ENCODE measurements around the gene CLSTN1. TPM values are rescaled to one million over a fixed set of nuclear protein-coding genes. Genes with fewer than 3 reads are reported as not detected.
A peak's percentile ranks its signal among the peaks of the same experiment; 100 is the strongest.

The CLSTN1 gene
- total and polyA plus RNA-seq, 4 donors = 3.1 to 13.4 (median 8.8) TPM

DNA sequence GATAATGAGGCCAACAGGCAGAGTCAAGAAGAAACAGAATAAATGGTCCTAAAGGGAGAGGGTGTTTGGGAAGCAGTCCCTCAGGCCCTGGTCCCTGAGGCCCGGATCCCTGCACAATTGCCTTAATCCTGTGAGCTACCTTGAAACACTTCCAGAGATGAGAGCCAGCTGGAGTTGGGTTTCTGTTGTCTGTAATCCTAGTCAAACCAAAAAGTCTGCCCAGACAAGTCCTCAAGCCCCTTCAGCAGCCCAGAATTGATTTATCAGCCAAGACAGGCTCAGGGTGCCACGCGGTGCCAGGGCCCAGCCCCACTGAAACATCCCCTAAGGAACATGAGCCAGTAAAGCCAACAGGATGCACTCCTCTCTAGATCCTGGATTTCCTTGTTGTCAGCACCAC, 16.4 kb upstream of the CLSTN1 start:
- H3K9ac ChIP-seq (ENCODE audit: low read depth in 1 of 2, low read length in 2 of 2) = no peak overlapping the region
- DNase-seq (ENCODE audit: low spot score) = no peak
- no peak overlapping the region for H3K27ac ChIP-seq (ENCODE audit: low read depth in 1 of 2, low read length in 2 of 2)
- whole genome bisulfite sequencing = 67% methylated on average over 3 of the region's 3 CpGs
- TF ChIP-seq RXRA (IDR thresholded peaks at IDR 0.05) (no peak), GABPA (IDR thresholded peaks at IDR 0.05 in 1 of 2, conservative IDR thresholded peaks at IDR 0.05 in 1 of 2) (no peak), FOXA2 (IDR thresholded peaks at IDR 0.05) (no peak), FOXA1 (IDR thresholded peaks at IDR 0.05) (no peak), EGR1 (IDR thresholded peaks at IDR 0.05; ENCODE audit: low read depth in 2 of 2) (no peak)
- TF ChIP-seq, protein P1, sequence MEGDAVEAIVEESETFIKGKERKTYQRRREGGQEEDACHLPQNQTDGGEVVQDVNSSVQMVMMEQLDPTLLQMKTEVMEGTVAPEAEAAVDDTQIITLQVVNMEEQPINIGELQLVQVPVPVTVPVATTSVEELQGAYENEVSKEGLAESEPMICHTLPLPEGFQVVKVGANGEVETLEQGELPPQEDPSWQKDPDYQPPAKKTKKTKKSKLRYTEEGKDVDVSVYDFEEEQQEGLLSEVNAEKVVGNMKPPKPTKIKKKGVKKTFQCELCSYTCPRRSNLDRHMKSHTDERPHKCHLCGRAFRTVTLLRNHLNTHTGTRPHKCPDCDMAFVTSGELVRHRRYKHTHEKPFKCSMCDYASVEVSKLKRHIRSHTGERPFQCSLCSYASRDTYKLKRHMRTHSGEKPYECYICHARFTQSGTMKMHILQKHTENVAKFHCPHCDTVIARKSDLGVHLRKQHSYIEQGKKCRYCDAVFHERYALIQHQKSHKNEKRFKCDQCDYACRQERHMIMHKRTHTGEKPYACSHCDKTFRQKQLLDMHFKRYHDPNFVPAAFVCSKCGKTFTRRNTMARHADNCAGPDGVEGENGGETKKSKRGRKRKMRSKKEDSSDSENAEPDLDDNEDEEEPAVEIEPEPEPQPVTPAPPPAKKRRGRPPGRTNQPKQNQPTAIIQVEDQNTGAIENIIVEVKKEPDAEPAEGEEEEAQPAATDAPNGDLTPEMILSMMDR (IDR thresholded peaks at IDR 0.05; ENCODE audit: low read depth, low read length, missing input control) = no peak
- TF ChIP-seq, protein P2, sequence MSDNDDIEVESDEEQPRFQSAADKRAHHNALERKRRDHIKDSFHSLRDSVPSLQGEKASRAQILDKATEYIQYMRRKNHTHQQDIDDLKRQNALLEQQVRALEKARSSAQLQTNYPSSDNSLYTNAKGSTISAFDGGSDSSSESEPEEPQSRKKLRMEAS (IDR thresholded peaks at IDR 0.05) = no peak
- TF ChIP-seq, protein P3, sequence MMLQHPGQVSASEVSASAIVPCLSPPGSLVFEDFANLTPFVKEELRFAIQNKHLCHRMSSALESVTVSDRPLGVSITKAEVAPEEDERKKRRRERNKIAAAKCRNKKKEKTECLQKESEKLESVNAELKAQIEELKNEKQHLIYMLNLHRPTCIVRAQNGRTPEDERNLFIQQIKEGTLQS (IDR thresholded peaks at IDR 0.05) = no peak
- H3K36me3 ChIP-seq (ENCODE audit: control insufficient read depth in 4 of 4, insufficient read depth in 3 of 4, low read depth in 1 of 4, low read length in 3 of 4) = no peaks in the 10 kb centered on the region
- H3K4me1 ChIP-seq (ENCODE audit: control insufficient read depth in 4 of 4, insufficient read depth in 4 of 4, low read length in 3 of 4) = peaks cover 0 to 3% (median 0%) of the 10 kb centered on the region in 4 donors
- H3K9me3 ChIP-seq (ENCODE audit: control insufficient read depth in 4 of 4, low read length in 3 of 4) = no peaks in the 10 kb centered on the region
- H3K27me3 ChIP-seq (ENCODE audit: control insufficient read depth in 4 of 4, insufficient read depth in 4 of 4, low read length in 3 of 4) = no peaks in the 10 kb centered on the region
- no peak overlapping the region for H3K4me3 ChIP-seq (ENCODE audit: low read depth in 1 of 3, low read length in 3 of 3)

DNA sequence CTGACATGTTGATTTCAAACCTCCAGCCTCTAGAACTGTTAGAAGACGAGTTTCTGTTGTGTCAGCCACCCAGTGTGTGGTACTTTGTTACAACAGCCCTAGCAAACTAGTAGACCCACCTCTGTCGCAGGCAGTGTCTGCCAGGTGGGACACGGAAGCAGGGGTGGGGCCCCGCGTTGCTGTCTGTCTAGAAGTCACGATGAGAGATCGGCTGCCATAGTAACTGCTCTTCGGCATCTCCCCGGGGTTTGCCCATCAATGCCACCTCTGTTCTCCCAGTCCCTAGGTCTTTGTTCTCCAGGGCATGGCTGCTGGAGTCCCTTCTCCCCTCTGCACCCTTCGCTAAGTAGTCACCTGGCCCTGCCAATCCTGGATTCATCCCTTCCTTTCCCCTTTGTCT, 15.2 kb upstream of the CLSTN1 start:
- DNase-seq (ENCODE audit: low spot score) = peak; percentile 24
- Histone ChIP-seq H3K27ac (ENCODE audit: low read depth in 1 of 2, low read length in 2 of 2) (no peak overlapping the region), H3K9me3 (ENCODE audit: control insufficient read depth in 4 of 4, low read length in 3 of 4) (no peaks in the 10 kb centered on the region), H3K36me3 (ENCODE audit: control insufficient read depth in 4 of 4, insufficient read depth in 3 of 4, low read depth in 1 of 4, low read length in 3 of 4) (no peaks in the 10 kb centered on the region), H3K27me3 (ENCODE audit: control insufficient read depth in 4 of 4, insufficient read depth in 4 of 4, low read length in 3 of 4) (no peaks in the 10 kb centered on the region), H3K4me1 (ENCODE audit: control insufficient read depth in 4 of 4, insufficient read depth in 4 of 4, low read length in 3 of 4) (peaks cover 0 to 4% (median 0%) of the 10 kb centered on the region in 4 donors), H3K4me3 (ENCODE audit: low read depth in 1 of 3, low read length in 3 of 3) (no peak overlapping the region), H3K9ac (ENCODE audit: low read depth in 1 of 2, low read length in 2 of 2) (no peak overlapping the region)
- 83% methylated on average over 10 of the region's 10 CpGs for WGBS
- TF ChIP-seq, protein P3 (IDR thresholded peaks at IDR 0.05) = no peak
- TF ChIP-seq, protein P4, sequence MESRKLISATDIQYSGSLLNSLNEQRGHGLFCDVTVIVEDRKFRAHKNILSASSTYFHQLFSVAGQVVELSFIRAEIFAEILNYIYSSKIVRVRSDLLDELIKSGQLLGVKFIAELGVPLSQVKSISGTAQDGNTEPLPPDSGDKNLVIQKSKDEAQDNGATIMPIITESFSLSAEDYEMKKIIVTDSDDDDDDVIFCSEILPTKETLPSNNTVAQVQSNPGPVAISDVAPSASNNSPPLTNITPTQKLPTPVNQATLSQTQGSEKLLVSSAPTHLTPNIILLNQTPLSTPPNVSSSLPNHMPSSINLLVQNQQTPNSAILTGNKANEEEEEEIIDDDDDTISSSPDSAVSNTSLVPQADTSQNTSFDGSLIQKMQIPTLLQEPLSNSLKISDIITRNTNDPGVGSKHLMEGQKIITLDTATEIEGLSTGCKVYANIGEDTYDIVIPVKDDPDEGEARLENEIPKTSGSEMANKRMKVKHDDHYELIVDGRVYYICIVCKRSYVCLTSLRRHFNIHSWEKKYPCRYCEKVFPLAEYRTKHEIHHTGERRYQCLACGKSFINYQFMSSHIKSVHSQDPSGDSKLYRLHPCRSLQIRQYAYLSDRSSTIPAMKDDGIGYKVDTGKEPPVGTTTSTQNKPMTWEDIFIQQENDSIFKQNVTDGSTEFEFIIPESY (IDR thresholded peaks at IDR 0.05) = no peak
- TF ChIP-seq EGR1 (IDR thresholded peaks at IDR 0.05; ENCODE audit: low read depth in 2 of 2) = no peak
- no peak for TF ChIP-seq RXRA (IDR thresholded peaks at IDR 0.05)
- TF ChIP-seq TAF1 (conservative IDR thresholded peaks at IDR 0.05) = no peak
- TF ChIP-seq, protein P1 (IDR thresholded peaks at IDR 0.05; ENCODE audit: low read depth, low read length, missing input control) = no peak
- TF ChIP-seq YY1 (IDR thresholded peaks at IDR 0.05) = no peak
- TF ChIP-seq HNF4G (IDR thresholded peaks at IDR 0.05) = no peak
- TF ChIP-seq SP1 (IDR thresholded peaks at IDR 0.05) = no peak
- TF ChIP-seq NR2F2 (IDR thresholded peaks at IDR 0.05) = no peak
- TF ChIP-seq JUND (IDR thresholded peaks at IDR 0.05) = no peak
- no peak for TF ChIP-seq HNF4A (conservative IDR thresholded peaks at IDR 0.05)
- no peak for TF ChIP-seq FOXA1 (IDR thresholded peaks at IDR 0.05)
- no peak for TF ChIP-seq GABPA (IDR thresholded peaks at IDR 0.05 in 1 of 2, conservative IDR thresholded peaks at IDR 0.05 in 1 of 2)
- TF ChIP-seq, protein P5, sequence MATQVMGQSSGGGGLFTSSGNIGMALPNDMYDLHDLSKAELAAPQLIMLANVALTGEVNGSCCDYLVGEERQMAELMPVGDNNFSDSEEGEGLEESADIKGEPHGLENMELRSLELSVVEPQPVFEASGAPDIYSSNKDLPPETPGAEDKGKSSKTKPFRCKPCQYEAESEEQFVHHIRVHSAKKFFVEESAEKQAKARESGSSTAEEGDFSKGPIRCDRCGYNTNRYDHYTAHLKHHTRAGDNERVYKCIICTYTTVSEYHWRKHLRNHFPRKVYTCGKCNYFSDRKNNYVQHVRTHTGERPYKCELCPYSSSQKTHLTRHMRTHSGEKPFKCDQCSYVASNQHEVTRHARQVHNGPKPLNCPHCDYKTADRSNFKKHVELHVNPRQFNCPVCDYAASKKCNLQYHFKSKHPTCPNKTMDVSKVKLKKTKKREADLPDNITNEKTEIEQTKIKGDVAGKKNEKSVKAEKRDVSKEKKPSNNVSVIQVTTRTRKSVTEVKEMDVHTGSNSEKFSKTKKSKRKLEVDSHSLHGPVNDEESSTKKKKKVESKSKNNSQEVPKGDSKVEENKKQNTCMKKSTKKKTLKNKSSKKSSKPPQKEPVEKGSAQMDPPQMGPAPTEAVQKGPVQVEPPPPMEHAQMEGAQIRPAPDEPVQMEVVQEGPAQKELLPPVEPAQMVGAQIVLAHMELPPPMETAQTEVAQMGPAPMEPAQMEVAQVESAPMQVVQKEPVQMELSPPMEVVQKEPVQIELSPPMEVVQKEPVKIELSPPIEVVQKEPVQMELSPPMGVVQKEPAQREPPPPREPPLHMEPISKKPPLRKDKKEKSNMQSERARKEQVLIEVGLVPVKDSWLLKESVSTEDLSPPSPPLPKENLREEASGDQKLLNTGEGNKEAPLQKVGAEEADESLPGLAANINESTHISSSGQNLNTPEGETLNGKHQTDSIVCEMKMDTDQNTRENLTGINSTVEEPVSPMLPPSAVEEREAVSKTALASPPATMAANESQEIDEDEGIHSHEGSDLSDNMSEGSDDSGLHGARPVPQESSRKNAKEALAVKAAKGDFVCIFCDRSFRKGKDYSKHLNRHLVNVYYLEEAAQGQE (IDR thresholded peaks at IDR 0.05) = no peak
- TF ChIP-seq, protein P2 (IDR thresholded peaks at IDR 0.05) = no peak

Data from liver (tissue), 9 donors.